ENCODE data around the gene OR4E2. TPM values are rescaled to one million over a fixed set of nuclear protein-coding genes. Genes with fewer than 3 reads are reported as not detected.
"Not testable (repeated sequence)": the region's sequence is repeated elsewhere in the genome, so short reads cannot be mapped to it uniquely, and the experiment has no call there.

Gene OR4E2
- total RNA-seq, 1 donor from 2014 or later, result not detected

DNA sequence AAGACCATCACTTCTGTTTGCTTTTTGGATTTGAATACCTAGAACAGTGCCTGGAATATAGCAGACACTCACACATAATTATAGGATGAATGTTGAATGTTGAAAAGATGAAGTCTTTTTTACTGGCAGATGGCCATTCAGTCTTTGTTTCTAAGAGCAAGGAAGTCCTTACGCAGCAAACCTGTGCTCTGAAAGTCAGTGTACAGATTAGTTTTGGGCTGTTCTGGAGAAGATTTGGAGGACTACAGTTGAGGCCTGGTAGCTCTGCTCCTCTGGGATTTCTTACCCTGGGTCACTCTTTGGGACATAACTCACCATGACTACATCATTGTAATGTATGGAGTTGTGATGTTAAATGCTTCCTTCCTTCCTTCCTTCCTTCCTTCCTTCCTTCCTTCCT, 3.3 kb downstream of the OR4E2 start:
- DNase-seq (ENCODE audit: low spot score), result no peak
- H3K4me3 Mint-ChIP-seq (ENCODE audit: low read depth), result no peak overlapping the region
- intact Hi-C loops (cut with micrococcal nuclease), result no loop called here
- no peak overlapping the region for H3K27ac Mint-ChIP-seq
- H3K9me3 Mint-ChIP-seq, result no peaks in the 10 kb centered on the region
- H3K36me3 Mint-ChIP-seq (ENCODE audit: low read depth), result no peaks in the 10 kb centered on the region
- peaks cover 7% of the 10 kb centered on the region for H3K27me3 Mint-ChIP-seq (ENCODE audit: low read depth)
- H3K4me1 Mint-ChIP-seq (ENCODE audit: low read depth), result no peaks in the 10 kb centered on the region

DNA sequence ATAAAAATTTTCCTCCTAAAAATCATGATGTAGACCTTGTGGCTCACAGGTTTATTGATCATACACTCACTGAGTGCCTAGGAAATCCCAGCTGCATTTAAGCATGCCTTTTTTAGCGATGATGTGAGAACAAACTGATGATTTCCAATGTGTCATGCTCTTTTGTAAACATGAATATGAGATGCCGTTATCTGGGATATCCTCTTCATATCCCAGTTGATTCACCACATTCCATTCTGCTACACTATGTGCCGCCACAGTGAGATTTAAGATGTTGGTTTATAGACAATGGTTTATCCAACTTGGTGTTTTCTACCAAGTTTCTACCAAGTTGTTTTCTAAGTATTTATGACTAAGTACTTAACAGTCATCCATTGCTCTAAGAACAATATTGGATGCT, 14.7 kb downstream of the OR4E2 start:
- H3K36me3 Mint-ChIP-seq (ENCODE audit: low read depth), result no peaks in the 10 kb centered on the region
- no peaks in the 10 kb centered on the region for H3K4me1 Mint-ChIP-seq (ENCODE audit: low read depth)
- no peak overlapping the region for H3K27ac Mint-ChIP-seq
- intact Hi-C loops (cut with micrococcal nuclease), result no loop called here
- H3K9me3 Mint-ChIP-seq, result no peaks in the 10 kb centered on the region
- no peak overlapping the region for H3K4me3 Mint-ChIP-seq (ENCODE audit: low read depth)
- no peak for DNase-seq (ENCODE audit: low spot score)
- peaks cover 2% of the 10 kb centered on the region for H3K27me3 Mint-ChIP-seq (ENCODE audit: low read depth)

DNA sequence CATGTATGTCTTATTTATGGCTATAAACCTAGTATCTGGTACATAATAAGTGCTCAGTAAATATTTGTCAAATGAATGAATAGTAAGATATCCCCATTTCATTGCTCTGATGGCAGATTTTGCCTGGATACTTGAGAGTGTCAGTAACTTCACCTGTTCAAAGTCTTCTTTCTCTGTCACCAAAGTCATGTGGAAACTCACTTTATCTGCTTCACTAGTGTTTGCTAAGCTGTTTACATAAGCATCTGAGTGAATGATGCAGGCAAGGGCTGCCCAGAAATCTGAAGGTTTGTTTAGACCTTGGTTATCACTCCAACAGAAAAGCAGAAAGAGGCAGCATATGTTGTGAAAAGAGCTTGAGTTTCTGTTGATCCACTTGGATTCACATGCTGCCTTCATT, 15.6 kb downstream of the OR4E2 start:
- Mint-ChIP-seq H3K27me3 (ENCODE audit: low read depth) (peaks cover 2% of the 10 kb centered on the region), H3K36me3 (ENCODE audit: low read depth) (no peaks in the 10 kb centered on the region), H3K27ac (no peak overlapping the region), H3K4me3 (ENCODE audit: low read depth) (no peak overlapping the region), H3K9me3 (no peaks in the 10 kb centered on the region), H3K4me1 (ENCODE audit: low read depth) (no peaks in the 10 kb centered on the region)
- intact Hi-C loops (cut with micrococcal nuclease), result no loop called here
- no peak for DNase-seq (ENCODE audit: low spot score)

DNA sequence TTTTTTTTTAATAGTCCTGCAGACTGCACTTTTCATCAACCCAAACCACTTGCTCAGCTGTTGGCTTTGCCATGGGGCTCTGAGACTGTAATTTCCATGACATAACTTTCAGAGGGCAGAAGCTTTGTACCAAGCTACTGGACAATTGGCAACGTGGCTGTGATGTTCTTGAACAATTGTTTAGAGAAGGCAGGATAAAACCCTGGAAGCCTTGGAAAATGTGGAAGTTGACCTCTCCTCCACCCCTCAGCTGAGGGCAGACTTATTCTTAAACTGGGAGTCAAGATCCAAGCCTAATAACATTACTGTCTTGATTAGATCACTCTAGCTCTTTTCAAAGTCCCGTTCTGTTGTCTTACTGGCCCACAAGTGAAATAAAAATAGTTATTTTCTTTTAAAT, 17.7 kb downstream of the OR4E2 start:
- H3K36me3 Mint-ChIP-seq (ENCODE audit: low read depth), result no peaks in the 10 kb centered on the region
- H3K27me3 Mint-ChIP-seq (ENCODE audit: low read depth), result peaks cover 2% of the 10 kb centered on the region
- intact Hi-C loops (cut with micrococcal nuclease), result no loop called here

DNA sequence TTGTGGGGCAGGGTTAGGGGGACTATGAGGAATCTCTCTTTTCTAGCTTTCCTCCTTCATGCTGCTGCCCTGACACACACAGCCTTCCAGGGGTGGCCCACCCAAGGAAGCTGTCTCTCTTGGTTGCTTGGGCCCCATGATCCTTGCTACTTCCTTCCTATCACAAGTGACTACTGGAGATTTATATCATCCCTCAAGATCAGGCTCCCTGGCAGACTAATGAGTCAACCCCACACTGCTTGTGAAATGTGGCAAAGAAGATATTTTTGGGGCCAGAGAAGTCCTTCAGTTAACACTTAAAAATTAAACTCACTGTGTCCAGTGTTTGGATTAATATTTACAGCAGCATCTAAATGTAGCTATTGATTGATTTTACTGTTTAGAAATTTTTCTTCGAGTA, 18.5 kb downstream of the OR4E2 start:
- DNase-seq (ENCODE audit: low spot score), result no peak
- Mint-ChIP-seq H3K27me3 (ENCODE audit: low read depth) (peaks cover 2% of the 10 kb centered on the region), H3K4me3 (ENCODE audit: low read depth) (no peak overlapping the region), H3K36me3 (ENCODE audit: low read depth) (no peaks in the 10 kb centered on the region), H3K4me1 (ENCODE audit: low read depth) (no peaks in the 10 kb centered on the region), H3K27ac (no peak overlapping the region), H3K9me3 (peaks cover 5% of the 10 kb centered on the region)
- intact Hi-C loops (cut with micrococcal nuclease), result no loop called here

More for the DNA sequence above, 17.7 kb downstream of the OR4E2 start:
- no peak for DNase-seq (ENCODE audit: low spot score)
- no peak overlapping the region for H3K27ac Mint-ChIP-seq
- peaks cover 5% of the 10 kb centered on the region for H3K9me3 Mint-ChIP-seq
- no peaks in the 10 kb centered on the region for H3K4me1 Mint-ChIP-seq (ENCODE audit: low read depth)
- no peak overlapping the region for H3K4me3 Mint-ChIP-seq (ENCODE audit: low read depth)

DNA sequence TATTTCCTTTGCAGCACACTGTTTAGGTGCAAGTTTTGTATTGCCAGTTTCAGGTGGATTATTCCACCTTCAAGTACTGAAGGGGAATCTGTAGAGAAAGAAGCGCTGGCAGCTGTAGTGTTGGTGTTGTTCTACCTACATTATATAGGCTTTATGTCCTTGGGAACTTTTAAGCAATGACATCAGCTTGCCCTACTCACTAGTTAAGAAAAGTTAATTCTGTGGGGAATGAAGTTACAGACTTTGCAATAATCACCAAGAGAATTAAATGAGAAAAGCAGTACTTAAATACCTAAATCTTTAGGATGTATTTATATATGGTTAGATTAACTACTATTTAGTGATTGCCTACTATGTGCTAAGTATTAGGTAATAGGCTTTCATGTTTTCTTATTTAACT, 20.1 kb downstream of the OR4E2 start, which contains the start of gene OR4E1:
Gene OR4E1, minus strand, starts transcription at position 101 of the 400 bp plus-strand sequence. CDS start 2,883 bp downstream, outside the sequence.
- H3K36me3 Mint-ChIP-seq (ENCODE audit: low read depth), result no peaks in the 10 kb centered on the region
- no peak within 1 kb of the TSS for H3K4me3 Mint-ChIP-seq (ENCODE audit: low read depth)
- H3K27me3 Mint-ChIP-seq (ENCODE audit: low read depth), result peaks cover 8% of the 10 kb centered on the region
- H3K9me3 Mint-ChIP-seq, result peaks cover 5% of the 10 kb centered on the region
- intact Hi-C loops (cut with micrococcal nuclease), result no loop called here
- H3K27ac Mint-ChIP-seq, result no peak within 1 kb of the TSS
- no peaks in the 10 kb centered on the region for H3K4me1 Mint-ChIP-seq (ENCODE audit: low read depth)
- DNase-seq (ENCODE audit: low spot score), result no peak

DNA sequence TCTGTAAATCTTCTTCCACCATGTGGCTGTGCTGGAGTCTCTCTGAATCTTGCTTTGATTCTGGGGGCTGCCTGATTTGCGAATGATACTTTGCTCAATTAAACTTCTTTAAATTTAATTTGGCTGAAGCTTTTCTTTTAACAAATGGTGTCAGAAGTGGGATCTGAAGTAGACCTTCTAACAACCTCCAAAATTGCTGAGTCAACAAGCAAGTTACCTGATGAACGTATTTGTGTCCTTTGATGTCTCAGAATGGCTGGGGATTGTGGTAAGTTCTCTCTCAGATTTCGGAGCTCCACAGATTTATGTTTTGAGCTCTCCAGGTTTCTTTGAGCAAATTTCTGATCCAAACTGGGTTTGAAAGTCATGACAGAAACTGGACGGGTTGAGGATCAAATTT, 21.9 kb downstream of the OR4E2 start:
- Mint-ChIP-seq H3K27me3 (ENCODE audit: low read depth) (peaks cover 6% of the 10 kb centered on the region), H3K36me3 (ENCODE audit: low read depth) (no peaks in the 10 kb centered on the region), H3K27ac (no peak overlapping the region), H3K4me3 (ENCODE audit: low read depth) (no peak overlapping the region), H3K4me1 (ENCODE audit: low read depth) (no peaks in the 10 kb centered on the region), H3K9me3 (peaks cover 5% of the 10 kb centered on the region)
- intact Hi-C loops (cut with micrococcal nuclease), result no loop called here
- no peak for DNase-seq (ENCODE audit: low spot score)

DNA sequence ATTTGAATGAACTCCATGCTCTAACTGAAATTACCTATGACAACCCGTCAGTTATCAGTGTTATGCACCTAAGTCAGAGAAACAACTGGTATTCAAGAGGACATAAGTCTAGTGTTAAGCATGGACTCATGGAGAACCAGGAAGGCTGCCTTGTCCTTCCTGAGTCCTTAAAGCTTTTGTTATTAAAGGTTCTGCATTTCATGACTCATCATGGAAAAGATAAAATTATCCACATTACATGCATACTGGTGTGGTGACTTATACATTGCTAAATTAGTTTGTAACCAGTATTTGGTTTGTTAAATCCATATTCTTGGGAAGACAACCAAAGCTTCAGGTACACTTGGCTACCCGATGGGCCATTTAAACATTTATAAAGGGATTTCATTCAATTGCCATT, 26.4 kb downstream of the OR4E2 start:
- intact Hi-C loops (cut with micrococcal nuclease), result no loop called here
- no peaks in the 10 kb centered on the region for H3K4me1 Mint-ChIP-seq (ENCODE audit: low read depth)
- no peaks in the 10 kb centered on the region for H3K36me3 Mint-ChIP-seq (ENCODE audit: low read depth)
- H3K4me3 Mint-ChIP-seq (ENCODE audit: low read depth), result no peak overlapping the region
- DNase-seq (ENCODE audit: low spot score), result no peak
- H3K27ac Mint-ChIP-seq, result no peak overlapping the region
- peaks cover 23% of the 10 kb centered on the region for H3K27me3 Mint-ChIP-seq (ENCODE audit: low read depth)
- peaks cover 5% of the 10 kb centered on the region for H3K9me3 Mint-ChIP-seq

DNA sequence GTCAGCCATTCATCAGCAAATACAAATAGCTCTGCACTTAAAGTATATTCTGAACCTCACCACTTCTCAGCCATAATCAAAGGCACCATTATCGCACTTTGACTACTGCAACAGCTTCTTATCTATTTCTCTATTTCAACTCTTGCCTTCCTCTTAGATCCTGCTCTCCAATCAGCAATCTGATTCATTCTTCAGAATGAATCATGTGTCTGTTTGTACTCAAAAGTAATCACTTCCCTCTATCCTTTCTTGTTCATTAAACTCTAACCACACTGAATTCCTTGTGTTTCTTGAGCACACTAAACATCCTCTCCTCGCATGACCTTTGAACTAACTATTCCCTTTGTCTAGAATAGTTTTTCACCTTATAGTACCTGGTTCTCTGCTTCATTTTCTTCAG, 32.8 kb downstream of the OR4E2 start:
- Mint-ChIP-seq H3K9me3 (no peaks in the 10 kb centered on the region), H3K27me3 (ENCODE audit: low read depth) (peaks cover 16% of the 10 kb centered on the region), H3K4me1 (ENCODE audit: low read depth) (no peaks in the 10 kb centered on the region), H3K27ac (no peak overlapping the region), H3K4me3 (ENCODE audit: low read depth) (no peak overlapping the region), H3K36me3 (ENCODE audit: low read depth) (no peaks in the 10 kb centered on the region)
- DNase-seq (ENCODE audit: low spot score), result no peak
- intact Hi-C loops (cut with micrococcal nuclease), result no loop called here

DNA sequence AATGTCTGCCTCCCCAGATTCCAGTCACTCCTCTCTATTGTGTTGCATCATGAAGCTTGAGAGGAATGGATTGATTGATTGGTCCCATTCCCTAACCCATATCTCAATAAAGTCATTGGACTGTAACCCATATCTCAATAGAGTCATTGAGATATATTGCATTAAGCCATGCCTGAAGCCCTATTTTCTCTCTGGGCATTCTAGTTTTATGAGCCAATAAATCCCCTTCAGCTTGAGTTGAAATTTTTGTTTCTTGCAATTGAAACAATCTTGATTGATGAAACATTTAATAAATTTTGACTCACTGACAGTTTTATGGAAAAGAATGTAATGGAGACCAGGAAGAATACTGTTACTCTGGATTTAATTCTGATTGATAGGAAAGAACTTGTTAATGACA, 40.8 kb downstream of the OR4E2 start:
- Mint-ChIP-seq H3K4me1 (ENCODE audit: low read depth) (no peaks in the 10 kb centered on the region), H3K27me3 (ENCODE audit: low read depth) (peaks cover 5% of the 10 kb centered on the region), H3K27ac (no peak overlapping the region), H3K4me3 (ENCODE audit: low read depth) (no peak overlapping the region), H3K9me3 (no peaks in the 10 kb centered on the region), H3K36me3 (ENCODE audit: low read depth) (no peaks in the 10 kb centered on the region)
- no peak for DNase-seq (ENCODE audit: low spot score)
- intact Hi-C loops (cut with micrococcal nuclease), result no loop called here

DNA sequence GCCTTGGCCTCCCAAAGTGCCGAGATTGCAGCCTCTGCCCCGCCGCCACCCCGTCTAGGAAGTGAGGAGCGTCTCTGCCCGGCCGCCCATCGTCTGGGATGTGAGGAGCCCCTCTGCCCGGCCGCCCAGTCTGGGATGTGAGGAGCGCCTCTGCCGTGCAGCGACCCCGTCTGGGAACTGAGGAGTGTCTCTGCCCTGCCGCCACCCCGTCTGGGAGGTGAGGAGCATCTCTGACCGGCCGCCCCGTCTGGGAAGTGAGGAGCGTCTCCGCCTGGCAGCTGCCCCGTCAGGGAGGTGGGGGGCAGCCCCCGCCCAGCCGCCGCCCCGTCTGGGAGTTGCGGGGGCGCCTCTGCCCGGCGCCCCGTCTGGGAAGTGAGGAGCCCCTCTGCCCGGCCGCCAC, 44.0 kb downstream of the OR4E2 start:
- intact Hi-C loops (cut with micrococcal nuclease); H3K4me3 Mint-ChIP-seq (ENCODE audit: low read depth); H3K4me1 Mint-ChIP-seq (ENCODE audit: low read depth); H3K27ac Mint-ChIP-seq; H3K36me3 Mint-ChIP-seq (ENCODE audit: low read depth); H3K9me3 Mint-ChIP-seq; DNase-seq (ENCODE audit: low spot score): not testable (repeated sequence)
- H3K27me3 Mint-ChIP-seq (ENCODE audit: low read depth), result peaks cover 11% of the 10 kb centered on the region

DNA sequence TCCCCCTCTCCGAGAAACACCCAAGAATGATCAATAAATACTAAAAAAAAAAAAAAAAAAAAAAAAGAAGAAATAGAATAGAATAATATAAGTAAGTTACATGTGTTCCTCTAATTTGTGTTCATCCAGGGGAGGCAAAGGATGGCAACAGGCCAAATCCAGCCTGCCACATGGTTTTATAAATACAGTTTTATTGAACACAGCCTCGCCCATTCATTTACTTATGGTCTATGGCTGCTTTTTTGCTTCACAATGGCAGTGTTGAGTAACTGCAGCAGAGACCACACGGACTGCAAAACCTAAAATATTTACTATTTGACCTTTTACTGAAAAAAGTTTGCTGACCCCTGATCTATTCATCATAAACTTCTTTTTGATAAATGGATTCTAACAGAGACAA, 44.9 kb downstream of the OR4E2 start:
- H3K36me3 Mint-ChIP-seq (ENCODE audit: low read depth); H3K27me3 Mint-ChIP-seq (ENCODE audit: low read depth); H3K4me1 Mint-ChIP-seq (ENCODE audit: low read depth); H3K4me3 Mint-ChIP-seq (ENCODE audit: low read depth); DNase-seq (ENCODE audit: low spot score); H3K9me3 Mint-ChIP-seq; intact Hi-C loops (cut with micrococcal nuclease); H3K27ac Mint-ChIP-seq: not testable (repeated sequence)

DNA sequence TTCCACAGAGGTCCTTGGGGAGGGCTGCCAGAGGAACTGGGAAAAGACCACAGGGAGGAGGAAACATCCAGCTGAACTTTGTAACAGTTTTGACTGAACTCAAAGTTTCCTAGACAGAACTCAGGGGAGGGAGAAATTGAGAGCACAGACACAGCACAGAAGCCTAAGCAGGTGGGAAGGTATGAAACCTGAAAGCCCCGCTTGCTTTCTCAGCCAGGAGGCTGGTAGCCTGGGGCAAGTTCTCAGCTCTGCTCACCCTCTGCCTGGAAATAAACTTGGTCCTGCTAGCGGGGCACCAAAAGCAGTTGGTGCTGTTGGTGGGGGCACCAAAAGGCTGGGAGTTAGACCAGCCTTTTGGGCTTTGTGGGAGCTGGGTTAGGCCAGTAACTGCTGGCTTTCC, 45.9 kb downstream of the OR4E2 start:
- Mint-ChIP-seq H3K4me3 (ENCODE audit: low read depth) (no peak overlapping the region), H3K36me3 (ENCODE audit: low read depth) (no peaks in the 10 kb centered on the region), H3K4me1 (ENCODE audit: low read depth) (peaks cover 10% of the 10 kb centered on the region), H3K9me3 (no peaks in the 10 kb centered on the region), H3K27me3 (ENCODE audit: low read depth) (peaks cover 7% of the 10 kb centered on the region), H3K27ac (no peak overlapping the region)
- intact Hi-C loops (cut with micrococcal nuclease), result no loop called here
- no peak for DNase-seq (ENCODE audit: low spot score)

DNA sequence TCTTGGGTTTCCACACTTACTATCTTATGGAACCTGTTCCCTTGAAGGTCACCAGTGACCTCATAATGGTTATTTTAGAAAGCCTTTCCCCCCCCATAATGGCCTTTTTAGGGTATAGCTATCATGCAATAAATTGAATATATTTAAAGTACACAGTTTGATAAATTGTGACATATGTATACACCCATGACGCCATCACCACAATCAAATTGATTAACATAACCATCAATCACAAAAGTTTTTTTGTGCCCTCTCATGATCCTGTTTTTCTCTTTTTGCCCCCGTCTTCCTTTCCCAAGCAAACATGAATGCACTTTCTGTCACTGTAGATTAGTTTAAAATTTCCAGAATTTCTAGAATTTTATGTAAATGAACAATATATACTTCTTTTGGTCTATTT, 48.7 kb downstream of the OR4E2 start:
- H3K4me1 Mint-ChIP-seq (ENCODE audit: low read depth), result peaks cover 17% of the 10 kb centered on the region
- H3K9me3 Mint-ChIP-seq, result no peaks in the 10 kb centered on the region
- H3K36me3 Mint-ChIP-seq (ENCODE audit: low read depth), result no peaks in the 10 kb centered on the region
- DNase-seq (ENCODE audit: low spot score), result no peak
- H3K27ac Mint-ChIP-seq, result no peak overlapping the region
- peaks cover 17% of the 10 kb centered on the region for H3K27me3 Mint-ChIP-seq (ENCODE audit: low read depth)
- intact Hi-C loops (cut with micrococcal nuclease), result no loop called here
- H3K4me3 Mint-ChIP-seq (ENCODE audit: low read depth), result no peak overlapping the region

Data from activated T-helper 2 cell treated with anti-CD3 and anti-CD28 coated beads, Interferon-gamma antibody, Interleukin-2, Interleukin-4, amounts not matched to agents 10 μg/mL and 5 μg/mL and 100 μg/mL, durations not matched to agents 14 hours and 24 hours and 36 hours (primary cell).